ENCODE results near the gene NCKAP1.

The NCKAP1 gene

GRCh38 chr2:182941919-182942318 is 96.3 kb downstream of the NCKAP1 start:
- no peak overlapping the region for H3K4me3 ChIP-seq (ENCODE audit: low read depth, low read length)
- no peak overlapping the region for H3K14ac ChIP-seq (ENCODE audit: low read length)
- H3K18ac ChIP-seq (ENCODE audit: low read length) = no peak overlapping the region
- no peak overlapping the region for H4K12ac ChIP-seq (ENCODE audit: low read depth, low read length)
- H2AK5ac ChIP-seq (ENCODE audit: low read length) = no peak overlapping the region
- H3K9me3 ChIP-seq (ENCODE audit: insufficient read depth, low read depth, low read length) = no peaks in the 10 kb centered on the region
- H2BK12ac ChIP-seq (ENCODE audit: low read length) = no peak overlapping the region
- H3K23ac ChIP-seq (ENCODE audit: low read length) = no peak overlapping the region
- DNase-seq = no peak
- no peaks in the 10 kb centered on the region for H3K79me2 ChIP-seq (ENCODE audit: control insufficient read depth, insufficient read depth, low read length, poor library complexity)
- no peak overlapping the region for H3K4me2 ChIP-seq (ENCODE audit: low read length)
- H3K27me3 ChIP-seq (ENCODE audit: insufficient read depth, low read length) = no peaks in the 10 kb centered on the region
- H3K27ac ChIP-seq (ENCODE audit: low read depth, low read length) = no peak overlapping the region
- H4K8ac ChIP-seq (ENCODE audit: low read depth, low read length) = no peak overlapping the region
- no peak overlapping the region for H2AFZ ChIP-seq (ENCODE audit: insufficient read depth, low read length, poor library complexity)
- H4K91ac ChIP-seq (ENCODE audit: low read depth, low read length) = no peak overlapping the region
- no peaks in the 10 kb centered on the region for H3K4me1 ChIP-seq (ENCODE audit: control insufficient read depth in 1 of 2, insufficient read depth in 2 of 2, low read length in 2 of 2)
- no CpG with 5 or more reads among the region's 1 CpG for WGBS (ENCODE audit: extremely low coverage, insufficient coverage, insufficient read length)
- H3K36me3 ChIP-seq (ENCODE audit: control insufficient read depth in 1 of 2, insufficient read depth in 2 of 2, low read length in 2 of 2) = peaks cover 4 to 6% of the 10 kb centered on the region in 2 experiments
- no peaks in the 10 kb centered on the region for H3K79me1 ChIP-seq (ENCODE audit: low read length)
- H3K9ac ChIP-seq (ENCODE audit: low read length) = no peak overlapping the region
- no peak overlapping the region for H2BK120ac ChIP-seq (ENCODE audit: insufficient read depth, low read length, poor library complexity)
- no peak overlapping the region for H3K4ac ChIP-seq (ENCODE audit: low read depth, low read length)
- no peak overlapping the region for H2BK5ac ChIP-seq (ENCODE audit: low read depth, low read length, poor library complexity)

- Histone ChIP-seq H3K36me3 (ENCODE audit: control insufficient read depth in 1 of 2, insufficient read depth in 2 of 2, low read length in 2 of 2) (peaks cover 7 to 9% of the 10 kb centered on the region in 2 experiments), H3K23ac (ENCODE audit: low read length) (no peak overlapping the region), H4K91ac (ENCODE audit: low read depth, low read length) (no peak overlapping the region), H3K9ac (ENCODE audit: low read length) (no peak overlapping the region), H3K79me2 (ENCODE audit: control insufficient read depth, insufficient read depth, low read length, poor library complexity) (no peaks in the 10 kb centered on the region), H2AFZ (ENCODE audit: insufficient read depth, low read length, poor library complexity) (no peak overlapping the region), H2BK5ac (ENCODE audit: low read depth, low read length, poor library complexity) (no peak overlapping the region), H2BK12ac (ENCODE audit: low read length) (no peak overlapping the region), H2AK5ac (ENCODE audit: low read length) (no peak overlapping the region), H3K27me3 (ENCODE audit: insufficient read depth, low read length) (no peaks in the 10 kb centered on the region), H3K4ac (ENCODE audit: low read depth, low read length) (no peak overlapping the region), H2BK120ac (ENCODE audit: insufficient read depth, low read length, poor library complexity) (no peak overlapping the region), H4K12ac (ENCODE audit: low read depth, low read length) (no peak overlapping the region), H3K4me3 (ENCODE audit: low read depth, low read length) (no peak overlapping the region), H3K14ac (ENCODE audit: low read length) (no peak overlapping the region), H4K8ac (ENCODE audit: low read depth, low read length) (no peak overlapping the region), H3K27ac (ENCODE audit: low read depth, low read length) (no peak overlapping the region), H3K4me2 (ENCODE audit: low read length) (no peak overlapping the region), H3K79me1 (ENCODE audit: low read length) (no peaks in the 10 kb centered on the region), H3K4me1 (ENCODE audit: control insufficient read depth in 1 of 2, insufficient read depth in 2 of 2, low read length in 2 of 2) (no peaks in the 10 kb centered on the region), H3K9me3 (ENCODE audit: insufficient read depth, low read depth, low read length) (no peaks in the 10 kb centered on the region), H3K18ac (ENCODE audit: low read length) (no peak overlapping the region)
- WGBS (ENCODE audit: extremely low coverage, insufficient coverage, insufficient read length) = no CpG with 5 or more reads among the region's 2 CpGs
- peak in 1 of 2 donors; percentile 25 for DNase-seq
Measured at GRCh38 chr2:182941121-182941722, 97.0 kb downstream of the NCKAP1 start.

GRCh38 chr2:182937870-182938269 is 100.4 kb downstream of the NCKAP1 start:
- no peaks in the 10 kb centered on the region for H3K79me2 ChIP-seq (ENCODE audit: control insufficient read depth, insufficient read depth, low read length, poor library complexity)
- no peak overlapping the region for H3K4me3 ChIP-seq (ENCODE audit: low read depth, low read length)
- H3K4ac ChIP-seq (ENCODE audit: low read depth, low read length) = no peak overlapping the region
- no peaks in the 10 kb centered on the region for H3K27me3 ChIP-seq (ENCODE audit: insufficient read depth, low read length)
- H3K4me1 ChIP-seq (ENCODE audit: control insufficient read depth in 1 of 2, insufficient read depth in 2 of 2, low read length in 2 of 2) = no peaks in the 10 kb centered on the region
- no CpG with 5 or more reads among the region's 3 CpGs for WGBS (ENCODE audit: extremely low coverage, insufficient coverage, insufficient read length)
- no peak overlapping the region for H3K18ac ChIP-seq (ENCODE audit: low read length)
- no peak overlapping the region for H2BK120ac ChIP-seq (ENCODE audit: insufficient read depth, low read length, poor library complexity)
- no peak overlapping the region for H3K23ac ChIP-seq (ENCODE audit: low read length)
- H3K9ac ChIP-seq (ENCODE audit: low read length) = no peak overlapping the region
- H2AFZ ChIP-seq (ENCODE audit: insufficient read depth, low read length, poor library complexity) = no peak overlapping the region
- DNase-seq = no peak
- no peak overlapping the region for H3K27ac ChIP-seq (ENCODE audit: low read depth, low read length)
- H3K9me3 ChIP-seq (ENCODE audit: insufficient read depth, low read depth, low read length) = no peaks in the 10 kb centered on the region
- H4K8ac ChIP-seq (ENCODE audit: low read depth, low read length) = no peak overlapping the region
- H4K12ac ChIP-seq (ENCODE audit: low read depth, low read length) = no peak overlapping the region
- no peak overlapping the region for H4K91ac ChIP-seq (ENCODE audit: low read depth, low read length)
- H3K4me2 ChIP-seq (ENCODE audit: low read length) = no peak overlapping the region
- no peak overlapping the region for H3K14ac ChIP-seq (ENCODE audit: low read length)
- H2AK5ac ChIP-seq (ENCODE audit: low read length) = no peak overlapping the region
- no peak overlapping the region for H2BK12ac ChIP-seq (ENCODE audit: low read length)
- peaks cover 12% of the 10 kb centered on the region in 2 experiments for H3K36me3 ChIP-seq (ENCODE audit: control insufficient read depth in 1 of 2, insufficient read depth in 2 of 2, low read length in 2 of 2)
- H3K79me1 ChIP-seq (ENCODE audit: low read length) = no peaks in the 10 kb centered on the region
- H2BK5ac ChIP-seq (ENCODE audit: low read depth, low read length, poor library complexity) = no peak overlapping the region

GRCh38 chr2:182933629-182934028 is 104.6 kb downstream of the NCKAP1 start:
- H3K14ac ChIP-seq (ENCODE audit: low read length) = no peak overlapping the region
- H4K8ac ChIP-seq (ENCODE audit: low read depth, low read length) = no peak overlapping the region
- no peak overlapping the region for H3K23ac ChIP-seq (ENCODE audit: low read length)
- H3K36me3 ChIP-seq (ENCODE audit: control insufficient read depth in 1 of 2, insufficient read depth in 2 of 2, low read length in 2 of 2) = peaks cover 10% of the 10 kb centered on the region in 2 experiments
- H3K18ac ChIP-seq (ENCODE audit: low read length) = no peak overlapping the region
- H2BK12ac ChIP-seq (ENCODE audit: low read length) = no peak overlapping the region
- WGBS (ENCODE audit: extremely low coverage, insufficient coverage, insufficient read length) = no CpG with 5 or more reads among the region's 3 CpGs
- H3K9me3 ChIP-seq (ENCODE audit: insufficient read depth, low read depth, low read length) = no peaks in the 10 kb centered on the region
- no peak overlapping the region for H2BK120ac ChIP-seq (ENCODE audit: insufficient read depth, low read length, poor library complexity)
- H3K27ac ChIP-seq (ENCODE audit: low read depth, low read length) = no peak overlapping the region
- H3K9ac ChIP-seq (ENCODE audit: low read length) = no peak overlapping the region
- H4K12ac ChIP-seq (ENCODE audit: low read depth, low read length) = no peak overlapping the region
- H3K4me3 ChIP-seq (ENCODE audit: low read depth, low read length) = no peak overlapping the region
- no peak overlapping the region for H3K4me2 ChIP-seq (ENCODE audit: low read length)
- H3K79me1 ChIP-seq (ENCODE audit: low read length) = no peaks in the 10 kb centered on the region
- no peaks in the 10 kb centered on the region for H3K27me3 ChIP-seq (ENCODE audit: insufficient read depth, low read length)
- H2AK5ac ChIP-seq (ENCODE audit: low read length) = no peak overlapping the region
- no peaks in the 10 kb centered on the region for H3K4me1 ChIP-seq (ENCODE audit: control insufficient read depth in 1 of 2, insufficient read depth in 2 of 2, low read length in 2 of 2)
- H4K91ac ChIP-seq (ENCODE audit: low read depth, low read length) = no peak overlapping the region
- H2BK5ac ChIP-seq (ENCODE audit: low read depth, low read length, poor library complexity) = no peak overlapping the region
- no peak for DNase-seq
- no peak overlapping the region for H2AFZ ChIP-seq (ENCODE audit: insufficient read depth, low read length, poor library complexity)
- no peak overlapping the region for H3K4ac ChIP-seq (ENCODE audit: low read depth, low read length)
- H3K79me2 ChIP-seq (ENCODE audit: control insufficient read depth, insufficient read depth, low read length, poor library complexity) = no peaks in the 10 kb centered on the region

Measured in trophoblast cell (in vitro differentiated cells and primary cell).